LNCAP (cell line): Measurements from ENCODE around the gene MSANTD4.

Experiments
- CTCF ChIP-seq: fragments of 450-650 bp; IDR thresholded peaks from 2 replicates; pipeline ENCODE4 v1.5.1; 2017; ENCODE audit warnings: mild to moderate bottlenecking

MSANTD4 gene

GRCh38 chr11:106001304-106002012, 20.6 kb downstream of the MSANTD4 start:
- TF ChIP-seq CTCF = no peak

DNA sequence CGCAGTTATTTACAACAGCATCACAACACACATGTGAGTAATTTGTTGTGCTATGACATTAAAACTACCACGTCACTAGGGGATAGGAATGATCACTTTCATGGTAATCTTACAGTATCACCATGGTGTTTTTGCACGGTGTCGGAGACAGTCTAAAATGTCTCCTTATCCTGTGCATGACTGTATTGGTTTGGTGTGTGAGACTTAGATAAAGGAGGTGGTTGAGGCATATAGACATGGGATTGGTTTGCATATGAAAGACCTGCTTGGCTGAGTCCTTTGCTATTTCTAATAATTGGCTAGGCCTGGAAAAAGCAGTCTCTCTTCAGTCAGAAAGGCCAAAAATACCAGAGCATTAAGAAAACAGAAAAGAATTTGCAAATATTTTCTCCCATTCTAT, 30.2 kb downstream of the MSANTD4 start:
- no peak for TF ChIP-seq CTCF

- TF ChIP-seq CTCF = no peak
These were observed 32.9 kb downstream of the MSANTD4 start for GRCh38 chr11:105989124-105989523.

- no peak for TF ChIP-seq CTCF
These were observed 33.8 kb downstream of the MSANTD4 start for GRCh38 chr11:105988197-105988596.

- no peak for TF ChIP-seq CTCF
These were observed 35.5 kb downstream of the MSANTD4 start for GRCh38 chr11:105986554-105986953.

DNA sequence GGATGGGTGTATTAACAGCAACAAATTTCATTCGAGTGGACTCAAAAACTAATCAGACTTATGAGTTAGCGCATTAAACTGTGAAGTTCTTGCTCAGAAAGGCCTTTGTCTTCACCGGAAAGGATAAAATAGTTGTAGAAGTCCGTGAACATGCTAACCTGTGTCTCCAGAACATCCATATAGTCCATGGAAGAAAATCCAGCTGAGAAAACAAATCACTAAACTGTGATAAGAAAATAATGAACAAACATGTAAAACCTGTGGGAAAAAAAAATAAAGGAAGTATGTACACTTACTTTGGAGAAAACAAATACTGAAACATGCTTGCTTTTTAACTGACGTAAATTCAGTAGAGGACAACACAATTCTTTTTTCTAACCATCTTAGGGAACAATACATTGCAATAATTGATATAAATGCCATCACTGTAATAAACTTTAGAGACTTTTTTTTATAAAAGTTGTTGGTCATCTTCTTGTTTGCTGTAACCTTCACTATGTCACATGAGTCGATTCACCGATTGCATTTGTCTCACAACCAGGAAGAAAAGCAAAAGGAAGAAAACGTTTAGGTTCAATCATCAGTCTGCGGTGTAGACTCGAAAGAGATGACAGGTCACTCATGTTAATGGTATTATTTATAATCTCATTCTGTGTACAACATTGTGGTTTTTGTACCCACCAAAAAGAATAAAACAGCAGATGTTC, 41.9 kb downstream of the MSANTD4 start:
- no peak for TF ChIP-seq CTCF

DNA sequence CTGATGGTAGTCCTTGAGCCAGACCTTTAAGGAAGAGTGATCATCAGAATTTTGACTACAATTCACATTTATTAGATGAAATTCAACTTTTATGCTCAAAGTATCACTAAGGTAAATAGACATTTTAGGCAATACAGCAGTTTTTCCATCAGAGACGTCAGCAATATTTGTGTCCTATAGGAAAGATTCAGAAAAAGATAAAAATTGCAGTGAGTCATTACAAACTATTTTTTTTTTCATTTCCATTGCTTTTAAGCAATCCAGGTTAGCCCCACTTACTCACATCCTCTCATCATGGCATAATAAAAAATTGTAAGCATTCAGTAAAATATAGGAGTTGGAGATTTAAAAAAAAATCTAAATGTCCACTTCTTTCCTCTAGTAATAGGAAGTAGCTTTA, 46.9 kb downstream of the MSANTD4 start:
- no peak for TF ChIP-seq CTCF
